Measurements from ENCODE around the gene GTF2H4. TPM values are rescaled to one million over a fixed set of nuclear protein-coding genes. Genes with fewer than 3 reads are reported as not detected.
"Not testable (repeated sequence)": the region's sequence is repeated elsewhere in the genome, so short reads cannot be mapped to it uniquely, and the experiment has no call there.

The GTF2H4 gene
- 5.5 and 7.3 TPM in 2 replicates for total RNA-seq
- polyA plus RNA-seq (2012) = 22.9 TPM

DNA sequence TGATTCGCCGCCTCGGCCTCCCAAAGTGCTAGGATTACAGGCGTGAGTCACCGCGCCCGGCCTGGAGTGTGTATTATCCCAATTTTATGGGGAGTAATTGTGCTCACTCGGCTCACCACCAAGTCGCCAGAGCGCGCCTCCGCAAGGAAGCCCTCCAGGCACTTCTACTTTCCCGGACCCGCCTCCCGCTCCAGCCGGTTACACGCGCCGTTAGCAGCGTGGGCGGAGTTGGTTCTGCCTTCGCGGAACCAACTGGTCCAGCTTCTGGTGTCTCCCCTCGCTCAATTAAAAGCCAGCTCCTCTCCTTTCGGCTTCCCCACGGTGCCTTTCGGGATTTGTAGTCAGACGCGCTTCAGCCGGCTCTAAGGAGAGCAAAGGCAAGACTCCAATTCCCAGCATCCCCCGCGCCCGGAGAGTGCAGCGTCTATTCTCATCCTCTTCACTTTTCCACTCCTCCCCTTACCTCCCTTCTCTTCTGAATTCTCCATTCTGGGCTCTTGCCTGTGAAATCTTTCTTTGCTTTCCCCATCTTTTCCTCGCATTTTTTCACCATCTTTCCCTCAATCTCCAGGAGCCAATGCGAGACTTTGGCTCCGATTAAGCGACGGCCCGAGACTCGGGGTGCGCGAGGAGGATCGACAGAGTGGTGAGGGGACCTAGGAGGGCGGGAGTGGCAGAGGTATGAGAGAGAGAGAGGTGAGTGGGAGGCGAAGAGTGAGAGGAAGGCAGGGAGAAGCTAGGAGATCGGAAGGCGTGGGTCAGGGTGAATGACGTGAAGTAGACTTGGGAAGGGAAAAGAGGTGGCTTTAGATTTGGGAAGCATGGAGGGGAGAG is at the start of gene GTF2H4:
GTF2H4 (plus strand) TSS at position 450 of the 834 bp plus-strand sequence.
- DNase-seq (ENCODE audit: low read depth) = peak; percentile 100

- not testable (repeated sequence) for DNase-seq (ENCODE audit: low read depth)
These were observed 48.3 kb upstream of the GTF2H4 start for GRCh38 chr6:30859726-30860125.

DNA sequence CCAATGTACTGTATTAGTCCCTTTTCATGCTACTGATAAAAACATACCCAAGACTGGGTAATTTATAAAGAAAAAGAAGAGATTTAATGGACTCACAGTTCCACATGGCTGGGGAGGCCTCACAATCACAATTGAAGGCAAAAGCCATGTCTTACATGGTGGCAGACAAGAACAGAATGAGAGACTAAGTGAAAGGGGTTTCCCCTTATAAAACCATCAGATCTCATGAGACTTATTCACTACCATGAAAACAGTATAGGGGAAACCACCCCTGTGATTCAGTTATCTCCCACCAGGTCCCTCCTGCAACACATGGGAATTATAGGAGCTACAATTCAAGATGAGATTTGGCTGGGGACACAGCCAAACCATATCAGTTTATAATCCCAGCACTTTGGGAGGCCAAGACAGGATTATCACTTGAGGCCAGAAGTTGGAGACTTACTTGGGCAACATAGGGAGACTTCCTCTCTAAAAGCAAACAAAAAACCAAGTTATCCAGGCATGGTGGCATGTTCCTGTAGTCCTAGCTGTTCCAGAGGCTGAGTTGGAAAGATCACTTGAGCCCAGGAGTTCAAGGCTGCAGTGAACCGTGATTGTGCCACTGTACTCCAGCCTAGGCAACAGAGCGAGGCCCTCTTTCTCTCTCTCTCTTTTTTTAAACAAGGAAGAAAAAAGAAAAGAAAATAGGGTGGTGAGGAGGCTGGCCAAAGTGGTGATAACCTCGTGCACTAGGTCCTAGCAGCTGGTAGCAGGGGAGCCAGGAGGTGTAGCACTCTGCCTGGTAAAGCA is 46.6 kb upstream of the GTF2H4 start:
- DNase-seq (ENCODE audit: low read depth) = no peak

GRCh38 chr6:30862156-30862875 is 45.7 kb upstream of the GTF2H4 start:
- DNase-seq (ENCODE audit: low read depth) = no peak

DNA sequence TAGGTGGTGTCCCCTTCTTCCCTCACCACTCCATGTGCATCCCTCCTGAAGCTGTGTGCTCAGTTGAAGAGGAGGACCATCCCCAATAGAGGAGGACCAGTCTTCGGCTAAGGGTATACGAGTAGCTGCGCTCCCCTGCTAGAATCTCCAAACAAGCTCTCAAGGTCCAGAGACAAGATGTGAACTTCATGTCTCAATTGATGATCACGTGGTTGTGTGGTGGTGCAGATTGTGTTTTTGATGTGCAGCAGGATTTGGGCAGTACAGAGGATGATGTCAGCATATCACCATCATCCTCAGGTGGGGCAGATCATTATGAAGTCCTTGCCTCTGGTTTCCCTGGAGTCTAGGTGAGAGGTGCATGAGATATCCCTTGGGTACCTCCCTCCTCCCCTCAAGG is 43.7 kb upstream of the GTF2H4 start:
- no peak for DNase-seq (ENCODE audit: low read depth)

DNA sequence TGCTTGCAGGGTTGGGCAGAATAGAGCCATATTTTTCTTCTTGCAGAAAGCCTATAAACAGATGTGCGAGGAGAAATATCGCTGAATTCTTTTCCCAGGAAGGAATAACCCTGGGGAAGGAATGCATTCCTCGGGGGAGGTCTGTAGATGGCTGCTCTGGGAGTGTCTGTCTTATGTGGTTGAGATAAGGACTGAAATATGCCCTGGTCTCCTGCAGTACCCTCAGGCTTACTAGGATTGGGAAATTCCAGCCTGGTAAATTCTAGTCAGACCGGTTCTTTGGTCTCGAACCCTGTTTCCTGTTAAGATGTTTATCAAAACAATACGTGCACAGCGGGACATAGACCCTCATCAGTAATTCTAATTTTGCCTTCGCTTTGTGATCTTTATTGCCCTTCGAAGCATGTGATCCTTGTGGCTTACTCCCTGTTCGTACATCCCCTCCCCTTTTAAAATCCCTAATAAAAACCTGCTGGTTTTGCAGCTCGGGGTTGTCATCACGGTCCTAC is 38.7 kb upstream of the GTF2H4 start:
- DNase-seq (ENCODE audit: low read depth) = not testable (repeated sequence)

GRCh38 chr6:30870546-30870945 is 37.5 kb upstream of the GTF2H4 start:
- DNase-seq (ENCODE audit: low read depth) = no peak

- DNase-seq (ENCODE audit: low read depth) = no peak
These were observed 36.3 kb upstream of the GTF2H4 start for GRCh38 chr6:30871592-30872183.

DNA sequence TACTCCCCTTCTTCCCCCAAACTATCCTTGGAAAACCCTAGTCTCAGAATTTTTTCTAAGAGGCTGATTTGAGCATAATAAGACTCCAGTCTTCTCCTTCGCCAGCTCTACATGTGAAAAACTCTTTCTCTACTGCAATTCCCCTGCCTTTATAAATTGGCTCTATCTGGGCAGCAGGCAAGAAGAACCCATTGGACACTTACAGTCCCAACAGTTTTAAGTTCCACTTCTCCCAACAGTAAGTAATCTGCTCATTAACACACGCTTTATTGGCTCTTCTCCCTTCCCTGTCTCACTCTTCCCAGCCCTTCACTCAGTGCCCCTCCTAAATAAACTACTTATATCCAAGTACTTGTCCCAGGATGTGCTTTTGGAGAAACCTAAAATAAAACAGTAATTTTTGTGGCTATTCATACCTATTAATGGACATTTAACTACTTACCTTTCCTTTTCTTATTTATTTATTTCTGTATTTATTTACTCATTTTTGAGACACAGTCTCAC is 34.8 kb upstream of the GTF2H4 start:
- DNase-seq (ENCODE audit: low read depth) = no peak

DNA sequence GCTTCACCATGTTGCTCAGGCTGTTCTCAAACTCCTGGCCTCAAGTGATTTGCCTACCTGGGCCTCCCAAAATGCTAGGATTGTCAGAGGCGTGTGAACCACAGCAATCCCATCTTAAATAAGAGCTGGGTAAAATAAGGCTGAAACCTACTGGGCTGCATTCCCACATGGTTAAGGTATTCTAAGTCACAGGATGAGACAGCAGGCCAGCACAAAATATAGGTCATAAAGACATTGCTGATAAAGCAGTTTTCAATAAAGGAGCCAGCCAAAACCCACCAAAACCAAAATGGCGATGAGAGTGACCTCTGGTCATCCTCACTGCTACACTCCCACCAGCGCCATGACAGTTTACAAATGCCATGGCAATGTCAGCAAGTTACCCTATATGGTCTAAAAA is 34.2 kb upstream of the GTF2H4 start:
- not testable (repeated sequence) for DNase-seq (ENCODE audit: low read depth)

GRCh38 chr6:30875244-30876038 is 32.6 kb upstream of the GTF2H4 start:
- no peak for DNase-seq (ENCODE audit: low read depth)

DNA sequence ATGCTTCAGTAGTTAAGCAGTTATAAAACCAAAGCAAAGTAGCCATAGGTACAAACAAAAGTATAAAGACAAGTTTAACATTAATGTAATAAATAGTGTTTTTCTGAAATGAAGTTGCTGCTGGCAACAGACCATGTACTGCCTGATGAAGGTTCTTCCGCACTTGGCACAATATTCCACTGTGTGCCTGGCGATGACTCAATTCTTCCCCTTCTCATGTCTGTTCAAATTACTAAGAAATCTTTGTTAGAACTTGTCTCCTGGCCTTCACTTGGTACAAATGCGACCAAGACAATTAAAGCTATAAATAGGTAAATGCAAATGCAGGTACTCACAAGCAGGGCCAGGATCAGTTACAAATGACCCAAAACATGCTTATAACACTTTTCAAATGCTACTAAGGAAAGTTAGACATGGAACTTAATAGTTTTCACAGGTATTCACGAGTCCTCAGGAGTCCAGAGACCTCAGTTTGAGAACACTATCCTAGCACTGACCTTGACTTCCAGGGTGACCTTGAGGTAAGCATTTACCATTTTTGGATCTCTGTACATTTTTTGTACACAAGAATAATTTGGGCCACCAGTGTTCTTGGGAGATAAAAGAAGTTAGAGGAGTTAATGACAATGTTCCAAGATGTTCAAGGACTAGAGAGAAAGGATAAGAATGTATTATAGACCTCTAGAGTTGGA is 31.8 kb upstream of the GTF2H4 start:
- peak; percentile 56 for DNase-seq (ENCODE audit: low read depth)

- peak; percentile 95 for DNase-seq (ENCODE audit: low read depth)
These were observed 30.4 kb upstream of the GTF2H4 start for GRCh38 chr6:30877419-30878262.

DNA sequence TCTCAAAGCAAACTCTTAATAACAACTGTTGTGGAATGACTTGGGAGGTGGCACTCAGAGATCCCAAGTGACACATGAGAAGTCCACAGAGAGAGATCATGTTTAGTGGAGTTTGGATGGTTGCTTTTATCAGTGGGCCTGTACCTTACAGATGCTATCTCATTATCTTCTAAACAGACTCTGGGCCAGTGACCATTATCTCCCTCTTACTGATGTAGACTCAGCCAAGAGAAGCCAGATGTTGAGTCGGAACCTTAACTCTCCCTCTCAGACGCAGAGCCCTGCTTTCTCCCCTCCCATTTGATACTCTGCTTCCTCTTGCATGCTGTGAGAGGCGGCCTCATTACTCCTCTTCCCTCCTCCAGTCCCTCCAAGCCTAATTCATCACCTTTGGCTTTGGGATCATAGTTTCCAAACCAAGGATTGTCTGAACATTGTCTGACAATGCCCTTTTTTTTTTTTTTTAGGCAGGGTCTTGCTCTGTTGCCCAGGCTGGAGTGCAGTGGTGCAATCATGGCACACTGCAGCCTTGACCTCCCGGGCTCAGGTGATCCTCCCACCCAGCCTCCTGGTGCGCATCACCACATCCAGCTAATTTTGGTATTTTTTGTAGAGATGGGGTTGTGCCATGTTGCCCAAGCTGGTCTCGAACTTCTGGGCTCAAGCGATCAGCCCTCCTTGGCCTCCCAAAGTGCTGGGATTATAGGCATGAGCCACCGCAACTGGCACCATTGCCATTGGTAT is 28.2 kb upstream of the GTF2H4 start:
- DNase-seq (ENCODE audit: low read depth) = no peak

- no peak for DNase-seq (ENCODE audit: low read depth)
These were observed 27.2 kb upstream of the GTF2H4 start for GRCh38 chr6:30880698-30881252.

GRCh38 chr6:30881392-30882203 is 26.4 kb upstream of the GTF2H4 start:
- DNase-seq (ENCODE audit: low read depth) = peak; percentile 79
